OCI-LY7 (cell line): Measurements from ENCODE around the gene STON1. TPM values are rescaled to one million over a fixed set of nuclear protein-coding genes. Genes with fewer than 3 reads are reported as not detected.

Experiments
- BruUV-seq: library from RNA; stranded (reverse); fragments of 400-500 nt; replicated peaks from 2 replicates; lab custom pipeline; 2021; lab: Mats Ljungman, UMichigan
- CTCF ChIA-PET: fragments of 300-600 bp; sonication (Branson Sonifier 250); formaldehyde crosslinking; loops from one replicate; lab custom pipeline; 2022; ENCODE audit warnings: antibody characterized with exemption; ENCODE audit not compliant: unreplicated experiment; lab: Charles Lee
- POLR2A ChIA-PET: fragments of 300-600 bp; sonication (Branson Sonifier 250); formaldehyde crosslinking; loops from one replicate; lab custom pipeline; 2022; ENCODE audit warnings: antibody characterized with exemption; lab: Charles Lee
- DNase-seq: peaks from one replicate; pipeline ENCODE4 v3.0.0-alpha.2; 2015; ENCODE audit warnings: low spot score
- H2AFZ ChIP-seq: fragments of 200-600 bp; sonication (generic), shearing (Covaris generic); 2 replicates; pipeline ENCODE4 v1.6.1; 2014; ENCODE audit warnings: mild to moderate bottlenecking, antibody characterized with exemption, low read length, moderate library complexity
- H3K27ac ChIP-seq: fragments of 200-600 bp; sonication (generic); 2 replicates; pipeline ENCODE4 v1.5.1; 2014; ENCODE audit warnings: mixed run types, low read depth, mild to moderate bottlenecking, moderate library complexity, low read length, inconsistent platforms; ENCODE audit not compliant: poor library complexity, severe bottlenecking
- H3K36me3 ChIP-seq: fragments of 200-600 bp; sonication (generic); 2 replicates; pipeline ENCODE4 v1.6.1; 2014; ENCODE audit warnings: mild to moderate bottlenecking, antibody characterized with exemption, low read length, moderate library complexity, mixed read lengths; ENCODE audit not compliant: insufficient read depth
- H3K4me1 ChIP-seq: fragments of 200-600 bp; sonication (generic); 2 replicates; pipeline ENCODE4 v1.5.1; 2014; ENCODE audit warnings: mild to moderate bottlenecking, low read length; ENCODE audit not compliant: insufficient read depth, poor library complexity, severe bottlenecking
- H3K4me2 ChIP-seq: fragments of 200-600 bp; sonication (generic); 2 replicates; pipeline ENCODE4 v1.6.1; 2014; ENCODE audit warnings: mild to moderate bottlenecking, low read length
- H3K4me3 ChIP-seq: fragments of 200-600 bp; sonication (generic); 2 replicates; pipeline ENCODE4 v1.5.1; 2014; ENCODE audit warnings: mild to moderate bottlenecking, low read depth, low read length; ENCODE audit not compliant: poor library complexity, severe bottlenecking
- H3K79me2 ChIP-seq: fragments of 200-600 bp; sonication (generic); 2 replicates; pipeline ENCODE4 v1.6.1; 2016; ENCODE audit warnings: low read depth, mild to moderate bottlenecking, low read length, moderate library complexity, mixed read lengths; ENCODE audit not compliant: insufficient read depth
- H3K9me2 ChIP-seq: fragments of 200-600 bp; sonication (generic); 2 replicates; pipeline ENCODE4 v1.6.1; 2016; ENCODE audit warnings: mild to moderate bottlenecking, low read length, mixed read lengths; ENCODE audit not compliant: insufficient read depth
- H3K9me3 ChIP-seq: fragments of 200-600 bp; sonication (generic); 2 replicates; pipeline ENCODE4 v1.6.1; 2014; ENCODE audit warnings: mild to moderate bottlenecking, mixed run types, low read length, mixed read lengths
- H4K20me1 ChIP-seq: fragments of 200-600 bp; sonication (generic); 2 replicates; pipeline ENCODE4 v1.6.1; 2014; ENCODE audit warnings: mild to moderate bottlenecking, antibody characterized with exemption, low read length, moderate library complexity, mixed read lengths; ENCODE audit not compliant: insufficient read depth
- EZH2phosphoT487 ChIP-seq: fragments of 200-600 bp; sonication (generic); IDR thresholded peaks from 2 replicates; pipeline ENCODE4 v1.6.1; 2018; ENCODE audit warnings: low read depth, borderline replicate concordance, mild to moderate bottlenecking, mixed run types, antibody characterized with exemption, low read length, moderate library complexity, mixed read lengths
- intact Hi-C: fragments of 100-400 bp; cut with micrococcal nuclease; formaldehyde crosslinking; loops from one replicate; pipeline ENCODE4 v1.10.0; 2022; ENCODE audit not compliant: unreplicated experiment
- total RNA-seq, 2 experiments: library from RNA; depleted of rRNA in 1 of 2; stranded (reverse); fragments of >200 nt in 1 of 2; shearing (Covaris generic) in 1 of 2; gene quantifications; 2 replicates each; pipeline ENCODE4 v1.2.3, GENCODE V29; 2014 to 2022
- TF ChIP-seq, protein P1 (sequence below): fragments of 200-600 bp; sonication (generic); conservative IDR thresholded peaks from 2 replicates; pipeline ENCODE4 v1.5.1; 2014; ENCODE audit warnings: mild to moderate bottlenecking, antibody characterized with exemption, low read length, moderate library complexity, mixed read lengths

The STON1 gene
- total RNA-seq, 2 experiments from 2014 or later, result 0.51 to 0.88 TPM

DNA sequence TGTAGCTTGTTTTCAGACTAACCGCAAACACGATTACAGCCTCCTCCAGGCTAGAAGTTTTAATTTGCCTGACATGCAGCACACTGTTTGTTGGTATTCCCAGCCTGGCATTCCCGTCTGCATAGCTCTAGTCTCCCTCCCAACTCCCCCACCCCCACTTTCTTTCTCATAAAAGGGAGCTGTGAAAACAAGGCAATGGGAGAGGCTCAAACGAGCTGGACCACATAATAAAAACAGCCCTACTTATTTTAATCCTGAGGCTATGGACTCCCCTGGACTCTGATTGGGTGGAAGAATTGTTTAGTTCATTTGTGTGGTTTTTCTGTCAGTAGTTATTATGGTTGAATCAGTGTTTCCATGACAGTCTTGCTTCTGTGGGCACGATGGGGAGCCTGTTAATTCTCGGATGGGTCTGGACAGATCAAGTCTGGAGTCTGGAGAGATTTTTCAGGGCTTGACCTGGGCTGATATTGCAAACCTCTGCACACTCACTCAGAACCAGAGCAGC lies 1.2 kb downstream of the STON1 start:
- H3K9me2 ChIP-seq, result no peaks in the 10 kb centered on the region
- H4K20me1 ChIP-seq, result no peaks in the 10 kb centered on the region
- ChIA-PET CTCF (no interaction called here), POLR2A (interaction anchor here (0.5 to 0.6 kb wide), 3 partner anchors 8 to 407 kb away, joined by 3 to 4 read pairs (median 3); no protein-coding TSS in a partner anchor)
- intact Hi-C loops, result no loop called here
- no peaks in the 10 kb centered on the region for H3K4me1 ChIP-seq
- H3K9me3 ChIP-seq, result no peaks in the 10 kb centered on the region
- H3K79me2 ChIP-seq, result no peaks in the 10 kb centered on the region
- no peak for DNase-seq
- no peaks in the 10 kb centered on the region for H3K36me3 ChIP-seq
- H2AFZ ChIP-seq, result no peak overlapping the region
- TF ChIP-seq, protein P1, sequence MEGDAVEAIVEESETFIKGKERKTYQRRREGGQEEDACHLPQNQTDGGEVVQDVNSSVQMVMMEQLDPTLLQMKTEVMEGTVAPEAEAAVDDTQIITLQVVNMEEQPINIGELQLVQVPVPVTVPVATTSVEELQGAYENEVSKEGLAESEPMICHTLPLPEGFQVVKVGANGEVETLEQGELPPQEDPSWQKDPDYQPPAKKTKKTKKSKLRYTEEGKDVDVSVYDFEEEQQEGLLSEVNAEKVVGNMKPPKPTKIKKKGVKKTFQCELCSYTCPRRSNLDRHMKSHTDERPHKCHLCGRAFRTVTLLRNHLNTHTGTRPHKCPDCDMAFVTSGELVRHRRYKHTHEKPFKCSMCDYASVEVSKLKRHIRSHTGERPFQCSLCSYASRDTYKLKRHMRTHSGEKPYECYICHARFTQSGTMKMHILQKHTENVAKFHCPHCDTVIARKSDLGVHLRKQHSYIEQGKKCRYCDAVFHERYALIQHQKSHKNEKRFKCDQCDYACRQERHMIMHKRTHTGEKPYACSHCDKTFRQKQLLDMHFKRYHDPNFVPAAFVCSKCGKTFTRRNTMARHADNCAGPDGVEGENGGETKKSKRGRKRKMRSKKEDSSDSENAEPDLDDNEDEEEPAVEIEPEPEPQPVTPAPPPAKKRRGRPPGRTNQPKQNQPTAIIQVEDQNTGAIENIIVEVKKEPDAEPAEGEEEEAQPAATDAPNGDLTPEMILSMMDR, result no peak
- no peak for TF ChIP-seq EZH2phosphoT487
- no TSS peak for BruUV-seq
- no peak overlapping the region for H3K27ac ChIP-seq
- no peak overlapping the region for H3K4me2 ChIP-seq
- no peak overlapping the region for H3K4me3 ChIP-seq

DNA sequence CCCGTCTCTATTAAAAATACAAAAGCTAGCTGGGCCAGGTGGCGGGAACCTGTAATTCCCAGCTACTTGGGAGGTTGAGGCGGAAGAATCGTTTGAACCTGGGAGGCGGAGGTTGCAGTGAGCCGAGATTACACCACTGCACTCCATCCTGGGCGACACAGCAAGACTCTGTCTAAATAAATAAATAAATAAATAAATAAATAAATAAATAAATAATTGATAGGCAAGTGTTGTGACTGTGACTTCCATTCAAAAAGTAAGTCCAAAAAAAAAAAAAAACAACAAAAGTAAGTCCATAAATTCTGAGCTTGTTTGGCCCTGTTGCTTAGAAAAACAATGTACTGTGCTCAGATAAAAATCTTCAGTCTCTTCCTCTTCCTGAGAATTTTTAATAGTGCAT lies 2.2 kb downstream of the STON1 start:
- Histone ChIP-seq H3K4me2 (no peak overlapping the region), H3K27ac (no peak overlapping the region), H3K36me3 (no peaks in the 10 kb centered on the region), H2AFZ (no peak overlapping the region), H3K9me3 (no peaks in the 10 kb centered on the region), H4K20me1 (no peaks in the 10 kb centered on the region), H3K4me3 (no peak overlapping the region), H3K9me2 (no peaks in the 10 kb centered on the region), H3K4me1 (no peaks in the 10 kb centered on the region), H3K79me2 (no peaks in the 10 kb centered on the region)
- CTCF ChIA-PET, result no interaction called here
- TF ChIP-seq, protein P1, result no peak
- TF ChIP-seq EZH2phosphoT487, result no peak
- BruUV-seq, result no TSS peak
- POLR2A ChIA-PET, result interaction anchor here (0.6 kb wide), 1 partner anchor 9 kb away, joined by 4 read pairs; no protein-coding TSS in a partner anchor
- no peak for DNase-seq
- intact Hi-C loops, result no loop called here

DNA sequence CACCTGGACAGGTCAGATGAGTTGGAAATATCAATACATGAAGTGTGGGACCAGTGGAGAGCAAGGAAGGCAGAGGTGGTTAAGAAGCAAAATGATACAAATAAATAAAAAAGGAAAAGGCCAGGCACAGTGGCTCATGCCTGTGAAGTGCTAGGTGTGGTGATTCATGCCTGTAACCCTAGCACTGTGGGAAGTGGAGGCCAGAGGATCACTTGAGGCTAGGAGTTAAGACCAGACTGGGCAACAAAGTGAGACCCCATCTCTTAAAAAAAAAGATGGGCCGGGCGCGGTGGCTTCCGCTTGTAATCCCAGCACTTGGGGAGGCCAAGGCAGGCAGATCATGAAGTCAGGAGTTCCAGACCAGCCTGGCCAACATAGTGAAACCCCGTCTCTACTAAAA lies 2.9 kb downstream of the STON1 start:
- Histone ChIP-seq H2AFZ (no peak overlapping the region), H3K9me2 (no peaks in the 10 kb centered on the region), H3K36me3 (no peaks in the 10 kb centered on the region), H3K79me2 (no peaks in the 10 kb centered on the region), H3K4me2 (no peak overlapping the region), H3K27ac (no peak overlapping the region), H4K20me1 (no peaks in the 10 kb centered on the region), H3K4me1 (no peaks in the 10 kb centered on the region), H3K9me3 (no peaks in the 10 kb centered on the region), H3K4me3 (no peak overlapping the region)
- DNase-seq, result no peak
- BruUV-seq, result no TSS peak
- ChIA-PET POLR2A (no interaction called here), CTCF (no interaction called here)
- no peak for TF ChIP-seq EZH2phosphoT487
- TF ChIP-seq, protein P1, result no peak
- intact Hi-C loops, result no loop called here
